ENCODE results near the gene CD47.

- TF ChIP-seq POLR2A (IDR thresholded peaks at IDR 0.05; ENCODE audit: borderline replicate concordance, extremely low read depth, insufficient read depth, insufficient read length) (no peak), CTCF (IDR thresholded peaks at IDR 0.05 in 2 of 3, conservative IDR thresholded peaks at IDR 0.05 in 1 of 3; ENCODE audit: borderline replicate concordance in 1 of 3, insufficient read depth in 1 of 3, low read depth in 2 of 3, low read length in 2 of 3) (no peak), EGR1 (IDR thresholded peaks at IDR 0.05; ENCODE audit: low read depth) (no peak), ZFX (IDR thresholded peaks at IDR 0.05) (no peak), ATF3 (IDR thresholded peaks at IDR 0.05) (no peak), YY1 (IDR thresholded peaks at IDR 0.05; ENCODE audit: extremely low read depth, insufficient replicate concordance, low read depth, low read length) (no peak), EZH2 (IDR thresholded peaks at IDR 0.05) (no peak), JUND (IDR thresholded peaks at IDR 0.05) (no peak), SIN3A (IDR thresholded peaks at IDR 0.05; ENCODE audit: low read depth) (no peak), SP1 (IDR thresholded peaks at IDR 0.05; ENCODE audit: low read depth) (no peak), MAX (IDR thresholded peaks at IDR 0.05) (no peak)
These were observed 95.0 kb downstream of the CD47 start for GRCh38 chr3:107995823-107996222.
